ENCODE results near the gene TAPBP. TPM values are rescaled to one million over a fixed set of nuclear protein-coding genes. Genes with fewer than 3 reads are reported as not detected.

TAPBP gene
- total and polyA plus RNA-seq, 12 donors, result 20.6 to 242 (median 82.7) TPM

- Histone ChIP-seq H3K36me3 (peaks cover 0 to 89% (median 14%) of the 10 kb centered on the region in 9 donors), H3K27ac (no peak overlapping the region), H3K4me1 (peaks cover 3 to 48% (median 33%) of the 10 kb centered on the region in 9 donors), H3K27me3 (no peaks in the 10 kb centered on the region), H3K9me3 (no peaks in the 10 kb centered on the region), H3K4me3 (no peak overlapping the region)
- intact Hi-C loops (cut with DNase I), result loop anchor here in 1 of 10 donors (2.0 kb wide), 1 partner anchor 66 kb away; no protein-coding TSS in a partner anchor
- TF ChIP-seq, protein P1, sequence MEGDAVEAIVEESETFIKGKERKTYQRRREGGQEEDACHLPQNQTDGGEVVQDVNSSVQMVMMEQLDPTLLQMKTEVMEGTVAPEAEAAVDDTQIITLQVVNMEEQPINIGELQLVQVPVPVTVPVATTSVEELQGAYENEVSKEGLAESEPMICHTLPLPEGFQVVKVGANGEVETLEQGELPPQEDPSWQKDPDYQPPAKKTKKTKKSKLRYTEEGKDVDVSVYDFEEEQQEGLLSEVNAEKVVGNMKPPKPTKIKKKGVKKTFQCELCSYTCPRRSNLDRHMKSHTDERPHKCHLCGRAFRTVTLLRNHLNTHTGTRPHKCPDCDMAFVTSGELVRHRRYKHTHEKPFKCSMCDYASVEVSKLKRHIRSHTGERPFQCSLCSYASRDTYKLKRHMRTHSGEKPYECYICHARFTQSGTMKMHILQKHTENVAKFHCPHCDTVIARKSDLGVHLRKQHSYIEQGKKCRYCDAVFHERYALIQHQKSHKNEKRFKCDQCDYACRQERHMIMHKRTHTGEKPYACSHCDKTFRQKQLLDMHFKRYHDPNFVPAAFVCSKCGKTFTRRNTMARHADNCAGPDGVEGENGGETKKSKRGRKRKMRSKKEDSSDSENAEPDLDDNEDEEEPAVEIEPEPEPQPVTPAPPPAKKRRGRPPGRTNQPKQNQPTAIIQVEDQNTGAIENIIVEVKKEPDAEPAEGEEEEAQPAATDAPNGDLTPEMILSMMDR (IDR thresholded peaks at IDR 0.05), result no peak
- DNase-seq, result no peak
- no peak for ATAC-seq
- 76 to 78% methylated on average over 13 of the region's 13 CpGs for WGBS, 2 donors
Observed at GRCh38 chr6:33279257-33279695, 34.6 kb downstream of the TAPBP start.

DNA sequence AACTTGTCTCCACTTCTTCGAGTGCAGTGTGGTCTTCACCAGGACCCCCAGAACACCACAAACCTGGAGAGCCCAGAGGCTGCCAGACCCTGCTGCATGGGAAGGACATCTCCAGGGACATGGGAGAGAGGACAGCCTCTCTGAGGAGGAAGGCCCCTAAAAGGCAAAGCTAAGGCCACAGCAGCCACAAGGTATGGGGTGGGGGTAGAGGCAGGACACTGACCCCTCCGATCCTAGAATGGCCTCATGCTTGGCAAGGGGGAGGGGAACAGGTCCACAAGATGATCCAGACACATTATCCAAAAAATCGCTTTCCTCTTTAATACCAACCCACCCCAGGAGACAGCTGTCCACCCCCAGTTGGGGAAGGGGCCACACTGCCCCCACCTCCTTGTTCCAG is 35.1 kb downstream of the TAPBP start:
- H3K27ac ChIP-seq, result peak overlapping the region in 4 of 10 donors; percentile 10 to 93 (median 92)
- no peak overlapping the region for H3K4me3 ChIP-seq
- H3K9me3 ChIP-seq, result no peaks in the 10 kb centered on the region
- H3K36me3 ChIP-seq, result peaks cover 0 to 89% (median 18%) of the 10 kb centered on the region in 9 donors
- H3K27me3 ChIP-seq, result no peaks in the 10 kb centered on the region
- ATAC-seq (no peak), DNase-seq (no peak)
- H3K4me1 ChIP-seq, result peaks cover 3 to 53% (median 37%) of the 10 kb centered on the region in 9 donors
- WGBS, 2 donors, result 88 to 93% methylated on average over 3 of the region's 3 CpGs
- intact Hi-C loops (cut with DNase I), result loop anchor here in 1 of 10 donors (2.0 kb wide), 1 partner anchor 66 kb away; no protein-coding TSS in a partner anchor
- TF ChIP-seq, protein P1 (IDR thresholded peaks at IDR 0.05), result no peak

DNA sequence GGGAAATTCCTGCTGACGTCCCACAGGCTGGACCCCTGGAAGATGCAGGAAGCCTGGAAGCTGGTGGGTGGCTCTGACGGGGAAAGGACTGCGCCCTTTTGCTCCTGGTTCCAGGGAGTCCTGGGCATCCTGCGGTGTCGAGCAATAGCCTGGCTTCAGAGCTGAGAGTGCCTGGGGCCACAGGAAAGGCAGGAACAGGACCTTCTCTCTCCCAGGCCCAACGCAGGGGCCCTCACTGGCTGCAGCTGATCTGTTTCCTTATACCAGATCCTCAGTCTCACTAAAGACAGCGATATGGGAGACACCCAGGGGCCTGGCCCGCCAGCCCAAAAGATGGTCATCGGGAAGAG is 35.5 kb downstream of the TAPBP start:
- Histone ChIP-seq H3K27me3 (no peaks in the 10 kb centered on the region), H3K27ac (peak overlapping the region in 7 of 10 donors; percentile 91 to 96 (median 93)), H3K4me3 (peak overlapping the region in 4 of 10 donors; percentile 60 to 75 (median 68)), H3K4me1 (peaks cover 3 to 57% (median 42%) of the 10 kb centered on the region in 9 donors), H3K9me3 (no peaks in the 10 kb centered on the region), H3K36me3 (peaks cover 0 to 89% (median 15%) of the 10 kb centered on the region in 9 donors)
- ATAC-seq (peak in 1 of 8 donors; percentile 3), DNase-seq (no peak)
- TF ChIP-seq, protein P1 (IDR thresholded peaks at IDR 0.05), result no peak
- intact Hi-C loops (cut with DNase I), result loop anchor here in 1 of 10 donors (2.0 kb wide), 1 partner anchor 66 kb away; no protein-coding TSS in a partner anchor
- 80 to 81% methylated on average over 9 of the region's 9 CpGs for WGBS, 2 donors

DNA sequence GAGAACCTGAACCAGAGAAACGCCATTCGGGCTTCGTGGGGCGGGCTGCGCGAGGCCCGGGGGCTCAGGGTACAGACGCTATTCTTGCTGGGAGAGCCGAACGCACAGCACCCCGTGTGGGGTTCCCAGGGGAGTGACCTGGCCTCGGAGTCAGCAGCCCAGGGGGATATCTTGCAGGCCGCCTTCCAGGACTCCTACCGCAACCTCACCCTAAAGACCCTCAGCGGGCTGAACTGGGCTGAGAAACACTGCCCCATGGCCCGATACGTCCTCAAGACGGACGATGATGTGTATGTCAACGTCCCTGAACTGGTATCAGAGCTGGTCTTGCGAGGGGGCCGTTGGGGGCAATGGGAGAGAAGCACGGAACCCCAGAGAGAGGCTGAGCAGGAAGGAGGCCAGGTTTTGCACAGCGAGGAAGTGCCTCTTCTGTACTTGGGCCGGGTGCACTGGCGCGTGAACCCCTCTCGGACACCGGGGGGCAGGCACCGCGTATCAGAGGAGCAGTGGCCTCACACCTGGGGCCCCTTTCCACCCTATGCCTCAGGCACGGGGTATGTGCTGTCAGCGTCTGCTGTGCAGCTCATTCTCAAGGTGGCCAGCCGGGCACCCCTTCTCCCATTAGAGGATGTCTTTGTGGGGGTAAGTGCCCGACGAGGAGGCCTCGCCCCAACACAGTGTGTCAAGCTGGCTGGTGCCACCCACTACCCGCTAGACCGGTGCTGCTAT is 36.1 kb downstream of the TAPBP start:
- Histone ChIP-seq H3K9me3 (no peaks in the 10 kb centered on the region), H3K36me3 (peaks cover 0 to 89% (median 15%) of the 10 kb centered on the region in 9 donors), H3K27ac (peak overlapping the region; percentile 68 to 96 (median 92)), H3K4me3 (peak overlapping the region; percentile 40 to 83 (median 72)), H3K4me1 (peaks cover 7 to 63% (median 47%) of the 10 kb centered on the region in 9 donors), H3K27me3 (no peaks in the 10 kb centered on the region)
- TF ChIP-seq, protein P1 (IDR thresholded peaks at IDR 0.05), result no peak
- DNase-seq, result no peak
- peak in 5 of 8 donors; percentile 5 to 16 (median 8) for ATAC-seq
- WGBS, 2 donors, result 38 to 40% methylated on average over 39 of the region's 39 CpGs
- intact Hi-C loops (cut with DNase I), result loop anchor here in 1 of 10 donors (2.0 kb wide), 1 partner anchor 67 kb away; no protein-coding TSS in a partner anchor
